ENCODE measurements around the gene MAP3K10.

DNA sequence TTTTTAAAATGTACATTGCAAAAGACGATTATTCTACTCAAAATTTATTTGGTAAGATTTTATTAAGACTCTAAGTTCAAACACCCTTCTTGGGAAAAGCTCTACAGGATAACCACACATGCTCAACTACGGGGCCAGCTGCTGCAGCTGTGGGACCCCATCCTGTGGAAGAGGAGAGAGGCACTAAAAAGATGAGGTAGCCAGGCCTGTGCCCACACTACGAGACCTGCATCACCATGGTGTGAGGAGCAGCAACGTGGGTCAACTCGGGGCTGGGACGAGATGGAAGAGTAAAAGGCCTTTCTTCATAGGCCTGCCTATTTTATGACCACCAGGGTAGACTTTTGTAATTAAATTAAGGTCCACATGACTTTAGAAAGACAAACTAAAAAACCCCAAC lies 39.8 kb downstream of the MAP3K10 start:
- TF ChIP-seq, protein P1, sequence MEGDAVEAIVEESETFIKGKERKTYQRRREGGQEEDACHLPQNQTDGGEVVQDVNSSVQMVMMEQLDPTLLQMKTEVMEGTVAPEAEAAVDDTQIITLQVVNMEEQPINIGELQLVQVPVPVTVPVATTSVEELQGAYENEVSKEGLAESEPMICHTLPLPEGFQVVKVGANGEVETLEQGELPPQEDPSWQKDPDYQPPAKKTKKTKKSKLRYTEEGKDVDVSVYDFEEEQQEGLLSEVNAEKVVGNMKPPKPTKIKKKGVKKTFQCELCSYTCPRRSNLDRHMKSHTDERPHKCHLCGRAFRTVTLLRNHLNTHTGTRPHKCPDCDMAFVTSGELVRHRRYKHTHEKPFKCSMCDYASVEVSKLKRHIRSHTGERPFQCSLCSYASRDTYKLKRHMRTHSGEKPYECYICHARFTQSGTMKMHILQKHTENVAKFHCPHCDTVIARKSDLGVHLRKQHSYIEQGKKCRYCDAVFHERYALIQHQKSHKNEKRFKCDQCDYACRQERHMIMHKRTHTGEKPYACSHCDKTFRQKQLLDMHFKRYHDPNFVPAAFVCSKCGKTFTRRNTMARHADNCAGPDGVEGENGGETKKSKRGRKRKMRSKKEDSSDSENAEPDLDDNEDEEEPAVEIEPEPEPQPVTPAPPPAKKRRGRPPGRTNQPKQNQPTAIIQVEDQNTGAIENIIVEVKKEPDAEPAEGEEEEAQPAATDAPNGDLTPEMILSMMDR (conservative IDR thresholded peaks at IDR 0.05) = no peak
- TF ChIP-seq EZH2 (IDR thresholded peaks at IDR 0.05; ENCODE audit: low read depth) = no peak
